A673 (cell line): ENCODE results near the gene TMEM132C.

Source experiments
- CTCF ChIP-seq: fragments of 300-800, 200-600 bp; sonication (generic); conservative IDR thresholded peaks from 2 replicates; pipeline ENCODE4 v1.5.1; 2017; ENCODE audit warnings: low read depth, mild to moderate bottlenecking, antibody characterized with exemption, low read length, moderate library complexity, mixed read lengths
- EZH2 ChIP-seq: fragments of 200-600 bp; sonication (generic); IDR thresholded peaks from 2 replicates; pipeline ENCODE4 v1.6.1; 2017; ENCODE audit warnings: borderline replicate concordance, low read depth, mild to moderate bottlenecking, mixed read lengths, antibody characterized with exemption, low read length; ENCODE audit not compliant: poor library complexity, severe bottlenecking

GRCh38 chr12:128652136-128652751 lies 385.3 kb downstream of the TMEM132C start:
- TF ChIP-seq CTCF (no peak), EZH2 (no peak)
